Neuron (in vitro differentiated cells): ENCODE results near the gene DCAF4.

Experiments
- H2AFZ ChIP-seq: one replicate; pipeline ENCODE4 v1.6.1; 2013; ENCODE audit warnings: low read depth, mild to moderate bottlenecking, inconsistent platforms, low read length, moderate library complexity
- H3K27me3 ChIP-seq: one replicate; pipeline ENCODE4 v1.6.1; 2013; ENCODE audit warnings: low read length; ENCODE audit not compliant: insufficient read depth
- H3K36me3 ChIP-seq: one replicate; pipeline ENCODE4 v1.6.1; 2013; ENCODE audit warnings: low read length; ENCODE audit not compliant: insufficient read depth
- H3K4me1 ChIP-seq: one replicate; pipeline ENCODE4 v1.6.1; 2013; ENCODE audit warnings: low read length; ENCODE audit not compliant: insufficient read depth
- H3K4me3 ChIP-seq: 2 replicates; pipeline ENCODE4 v1.5.1; 2013; ENCODE audit warnings: mild to moderate bottlenecking, low read length, moderate library complexity
- H3K9me3 ChIP-seq: one replicate; pipeline ENCODE4 v1.6.1; 2013; ENCODE audit warnings: low read length

DCAF4 gene

DNA sequence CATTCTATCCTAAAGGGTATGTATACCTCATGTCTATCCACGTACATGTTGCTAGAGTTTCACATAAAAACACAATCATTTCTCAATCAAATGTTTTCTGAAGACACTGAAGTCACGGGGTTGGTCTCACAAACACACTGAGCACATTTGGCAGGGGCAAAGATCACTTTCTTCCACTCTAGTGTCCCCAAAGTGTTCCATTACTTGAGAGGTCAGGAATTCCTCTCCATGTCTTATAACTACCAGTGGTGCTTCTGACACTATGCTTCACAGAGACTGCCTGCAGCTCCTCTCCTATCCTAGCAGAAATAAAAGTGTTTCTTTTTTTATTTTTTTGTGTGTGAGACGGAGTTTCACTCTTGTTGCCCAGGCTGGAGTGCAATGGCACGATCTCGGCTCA is 81.6 kb downstream of the DCAF4 start:
- H3K9me3 ChIP-seq = peaks cover 2% of the 10 kb centered on the region
- no peaks in the 10 kb centered on the region for H3K4me1 ChIP-seq
- peaks cover 13% of the 10 kb centered on the region for H3K36me3 ChIP-seq
- no peaks in the 10 kb centered on the region for H3K27me3 ChIP-seq
- no peak overlapping the region for H2AFZ ChIP-seq
- H3K4me3 ChIP-seq = no peak overlapping the region

- H3K27me3 ChIP-seq = no peaks in the 10 kb centered on the region
- no peaks in the 10 kb centered on the region for H3K4me1 ChIP-seq
- no peak overlapping the region for H3K4me3 ChIP-seq
- H2AFZ ChIP-seq = no peak overlapping the region
- peaks cover 16% of the 10 kb centered on the region for H3K36me3 ChIP-seq
- peaks cover 2% of the 10 kb centered on the region for H3K9me3 ChIP-seq
These were observed 82.2 kb downstream of the DCAF4 start for GRCh38 chr14:73008501-73008900.
